Parathyroid adenoma (tissue), 2 donors: ENCODE data around the gene SATB2.

ENCODE experiments used
- H2AFZ ChIP-seq: fragments of 300-600 bp; sonication (generic); one replicate; pipeline ENCODE4 v1.7.0; 2017; ENCODE audit warnings: antibody characterized with exemption, mild to moderate bottlenecking
- H3K27ac ChIP-seq: fragments of 300-600 bp; sonication (generic); one replicate; pipeline ENCODE4 v1.7.0; 2017
- H3K27me3 ChIP-seq: fragments of 300-600 bp; sonication (generic); one replicate; pipeline ENCODE4 v1.7.0; 2017; ENCODE audit warnings: low read length; ENCODE audit not compliant: control insufficient read depth, insufficient read depth
- H3K36me3 ChIP-seq: fragments of 300-600 bp; sonication (generic); one replicate; pipeline ENCODE4 v1.7.0; 2017; ENCODE audit warnings: low read length; ENCODE audit not compliant: control insufficient read depth, insufficient read depth
- H3K4me1 ChIP-seq: fragments of 300-600 bp; sonication (generic); one replicate; pipeline ENCODE4 v1.7.0; 2017; ENCODE audit warnings: control low read depth
- H3K4me2 ChIP-seq: fragments of 300-600 bp; sonication (generic); one replicate; pipeline ENCODE4 v1.7.0; 2017; ENCODE audit warnings: low read length
- H3K4me3 ChIP-seq: fragments of 300-600 bp; sonication (generic); one replicate; pipeline ENCODE4 v1.7.0; 2017; ENCODE audit warnings: low read depth, low read length
- H3K79me2 ChIP-seq: fragments of 300-600 bp; sonication (generic); one replicate; pipeline ENCODE4 v1.7.0; 2017; ENCODE audit warnings: control low read depth
- H3K9ac ChIP-seq: fragments of 300-600 bp; sonication (generic); one replicate; pipeline ENCODE4 v1.7.0; 2017; ENCODE audit warnings: mild to moderate bottlenecking
- H3K9me3 ChIP-seq: fragments of 300-600 bp; sonication (generic); one replicate; pipeline ENCODE4 v1.7.0; 2017; ENCODE audit warnings: low read length; ENCODE audit not compliant: control insufficient read depth
- TF ChIP-seq, protein P1 (sequence below): fragments of 300-600 bp; sonication (generic); IDR thresholded peaks from one replicate; pipeline ENCODE4 v1.7.0; 2017; ENCODE audit warnings: antibody characterized with exemption, mild to moderate bottlenecking
- donor health status: primary hyperparathyroidism.

SATB2 gene

DNA sequence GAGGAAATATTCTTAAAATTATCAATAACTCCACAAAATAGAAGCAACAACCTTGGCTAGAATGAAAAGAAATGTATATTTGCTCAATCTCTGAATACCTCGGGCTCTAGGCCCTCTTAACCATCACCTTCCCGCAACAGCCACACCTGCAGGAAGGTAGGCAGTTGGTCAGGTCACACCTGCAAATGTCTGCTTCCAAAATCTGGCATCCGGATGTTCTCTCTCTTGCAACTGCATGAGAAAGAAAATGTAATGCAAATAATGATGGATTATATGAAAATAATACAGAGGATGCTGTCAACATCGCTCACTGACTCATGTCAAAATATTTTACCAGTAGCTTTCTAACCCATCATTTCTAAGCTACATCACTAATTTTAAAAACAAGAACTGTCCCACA, 148.3 kb downstream of the SATB2 start:
- H3K27me3 ChIP-seq, result no peaks in the 10 kb centered on the region
- no peak overlapping the region for H3K9ac ChIP-seq
- H3K4me2 ChIP-seq, result no peak overlapping the region
- no peak overlapping the region for H2AFZ ChIP-seq
- no peak overlapping the region for H3K27ac ChIP-seq
- no peaks in the 10 kb centered on the region for H3K4me1 ChIP-seq
- TF ChIP-seq, protein P1, sequence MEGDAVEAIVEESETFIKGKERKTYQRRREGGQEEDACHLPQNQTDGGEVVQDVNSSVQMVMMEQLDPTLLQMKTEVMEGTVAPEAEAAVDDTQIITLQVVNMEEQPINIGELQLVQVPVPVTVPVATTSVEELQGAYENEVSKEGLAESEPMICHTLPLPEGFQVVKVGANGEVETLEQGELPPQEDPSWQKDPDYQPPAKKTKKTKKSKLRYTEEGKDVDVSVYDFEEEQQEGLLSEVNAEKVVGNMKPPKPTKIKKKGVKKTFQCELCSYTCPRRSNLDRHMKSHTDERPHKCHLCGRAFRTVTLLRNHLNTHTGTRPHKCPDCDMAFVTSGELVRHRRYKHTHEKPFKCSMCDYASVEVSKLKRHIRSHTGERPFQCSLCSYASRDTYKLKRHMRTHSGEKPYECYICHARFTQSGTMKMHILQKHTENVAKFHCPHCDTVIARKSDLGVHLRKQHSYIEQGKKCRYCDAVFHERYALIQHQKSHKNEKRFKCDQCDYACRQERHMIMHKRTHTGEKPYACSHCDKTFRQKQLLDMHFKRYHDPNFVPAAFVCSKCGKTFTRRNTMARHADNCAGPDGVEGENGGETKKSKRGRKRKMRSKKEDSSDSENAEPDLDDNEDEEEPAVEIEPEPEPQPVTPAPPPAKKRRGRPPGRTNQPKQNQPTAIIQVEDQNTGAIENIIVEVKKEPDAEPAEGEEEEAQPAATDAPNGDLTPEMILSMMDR, result no peak
- no peaks in the 10 kb centered on the region for H3K79me2 ChIP-seq
- no peaks in the 10 kb centered on the region for H3K9me3 ChIP-seq
- H3K36me3 ChIP-seq, result no peaks in the 10 kb centered on the region
- no peak overlapping the region for H3K4me3 ChIP-seq

DNA sequence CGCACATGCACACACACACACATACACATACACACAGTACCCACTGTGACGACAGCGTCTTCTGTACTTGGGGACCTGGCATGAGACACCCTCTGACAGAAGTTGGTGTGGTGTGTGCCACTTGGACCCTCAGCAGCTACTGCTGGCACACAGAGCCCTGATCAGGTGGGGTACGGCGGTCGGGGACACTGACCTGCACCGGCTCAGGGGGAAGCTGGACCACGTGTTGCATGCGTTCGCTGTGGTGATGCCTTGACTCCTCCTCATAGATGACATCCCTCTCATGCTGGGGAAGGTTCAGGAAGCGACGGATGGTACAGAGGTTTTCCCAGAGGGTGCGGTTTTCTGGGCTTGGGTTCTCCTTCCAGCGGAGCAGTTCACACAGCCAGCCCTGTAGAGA, 149.2 kb downstream of the SATB2 start:
- Histone ChIP-seq H3K4me2 (no peak overlapping the region), H3K79me2 (no peaks in the 10 kb centered on the region), H3K4me1 (no peaks in the 10 kb centered on the region), H3K9ac (no peak overlapping the region), H3K36me3 (no peaks in the 10 kb centered on the region), H3K27ac (no peak overlapping the region), H2AFZ (no peak overlapping the region), H3K4me3 (no peak overlapping the region), H3K9me3 (no peaks in the 10 kb centered on the region), H3K27me3 (no peaks in the 10 kb centered on the region)
- TF ChIP-seq, protein P1, result no peak

DNA sequence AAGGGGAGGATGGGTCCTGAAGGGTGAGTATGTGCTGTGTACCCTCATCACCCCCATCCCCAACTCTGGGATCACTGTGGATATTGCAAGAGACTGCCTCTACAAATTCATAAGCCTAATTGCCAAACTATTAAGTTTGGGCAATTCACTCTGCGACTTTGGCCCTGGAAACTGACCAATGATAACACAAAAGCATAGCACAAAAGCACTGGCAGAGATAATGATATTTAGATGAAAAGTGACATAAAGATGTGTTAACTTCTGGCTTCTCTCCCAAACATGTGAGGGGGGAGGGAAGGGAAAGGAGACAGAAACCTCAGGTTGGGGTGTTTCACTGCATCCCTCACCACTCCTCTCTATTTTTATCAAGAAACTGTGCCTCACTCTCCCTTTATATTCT, 150.3 kb downstream of the SATB2 start:
- H3K27ac ChIP-seq, result no peak overlapping the region
- TF ChIP-seq, protein P1, result no peak

DNA sequence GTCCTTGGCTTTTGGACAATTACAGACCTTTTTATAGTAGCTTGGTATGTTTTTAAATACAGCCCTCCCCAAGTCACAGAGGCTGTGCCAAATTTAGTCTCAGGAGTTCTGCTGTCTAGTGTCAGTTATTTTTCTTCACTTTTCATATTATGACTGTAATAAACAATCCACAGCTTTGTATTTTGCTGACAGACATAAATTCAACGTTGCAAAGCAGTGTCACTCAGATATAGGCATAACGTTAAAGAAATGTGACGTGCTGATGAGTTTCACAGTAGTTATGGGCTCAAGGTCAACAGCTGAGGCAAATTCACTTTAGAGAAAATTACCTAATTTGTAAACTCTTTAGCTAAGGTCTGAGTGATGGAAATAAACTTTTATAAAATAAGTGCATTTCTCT, 151.6 kb downstream of the SATB2 start:
- H3K9ac ChIP-seq, result no peak overlapping the region
- H3K27me3 ChIP-seq, result no peaks in the 10 kb centered on the region
- no peak overlapping the region for H2AFZ ChIP-seq
- H3K79me2 ChIP-seq, result no peaks in the 10 kb centered on the region
- no peak overlapping the region for H3K4me3 ChIP-seq
- TF ChIP-seq, protein P1, result no peak
- H3K9me3 ChIP-seq, result no peaks in the 10 kb centered on the region
- no peaks in the 10 kb centered on the region for H3K36me3 ChIP-seq
- H3K27ac ChIP-seq, result no peak overlapping the region
- no peaks in the 10 kb centered on the region for H3K4me1 ChIP-seq
- H3K4me2 ChIP-seq, result no peak overlapping the region

More for the DNA sequence above, 150.3 kb downstream of the SATB2 start:
- Histone ChIP-seq H3K27me3 (no peaks in the 10 kb centered on the region), H2AFZ (no peak overlapping the region), H3K9ac (no peak overlapping the region), H3K36me3 (no peaks in the 10 kb centered on the region), H3K4me3 (no peak overlapping the region), H3K79me2 (no peaks in the 10 kb centered on the region), H3K4me2 (no peak overlapping the region), H3K9me3 (no peaks in the 10 kb centered on the region), H3K4me1 (no peaks in the 10 kb centered on the region)

DNA sequence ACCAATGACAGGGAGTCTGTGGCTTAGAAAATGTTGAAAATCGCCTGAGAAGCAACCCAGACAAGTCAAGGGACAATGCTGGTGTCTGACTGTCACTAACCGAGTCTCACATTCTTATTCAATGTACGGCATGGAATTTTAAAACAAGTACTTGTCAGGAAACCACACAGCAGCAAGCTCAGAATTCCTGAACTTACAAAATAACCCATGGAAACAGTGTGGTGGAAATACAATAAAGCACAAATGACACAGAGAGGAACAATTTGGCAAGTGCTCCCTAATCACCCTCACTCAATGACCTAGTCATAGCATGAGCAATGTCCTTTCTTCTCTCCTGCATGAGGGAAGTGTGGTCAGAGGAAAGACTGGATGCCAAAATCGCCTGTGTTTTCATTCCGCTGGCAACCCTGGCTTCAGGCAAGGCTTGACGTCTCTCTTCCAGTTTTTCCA, 154.0 kb downstream of the SATB2 start:
- H3K9ac ChIP-seq, result no peak overlapping the region
- H3K4me3 ChIP-seq, result no peak overlapping the region
- H3K36me3 ChIP-seq, result no peaks in the 10 kb centered on the region
- H3K27ac ChIP-seq, result no peak overlapping the region
- TF ChIP-seq, protein P1, result no peak
- no peaks in the 10 kb centered on the region for H3K27me3 ChIP-seq
- no peaks in the 10 kb centered on the region for H3K9me3 ChIP-seq
- H3K4me2 ChIP-seq, result no peak overlapping the region
- H3K79me2 ChIP-seq, result no peaks in the 10 kb centered on the region
- H2AFZ ChIP-seq, result no peak overlapping the region
- H3K4me1 ChIP-seq, result no peaks in the 10 kb centered on the region
